Panc1 (cell line): ENCODE measurements around the gene KCNIP4. TPM values are rescaled to one million over a fixed set of nuclear protein-coding genes. Genes with fewer than 3 reads are reported as not detected.

Experiments
- ATAC-seq: fragments of 200-7000 bp; cut with Tn5 transposase; 2 replicates; pipeline ENCODE4 v1.9.1; 2020; ENCODE audit warnings: mild to moderate bottlenecking, moderate library complexity
- BruUV-seq: library from RNA; stranded (reverse); fragments of 400-500 nt; replicated peaks from 2 replicates; lab custom pipeline; 2021; lab: Mats Ljungman, UMichigan
- CTCF ChIA-PET: fragments of 300-600 bp; sonication (Branson Sonifier 250); formaldehyde crosslinking; loops from one replicate; lab custom pipeline; 2022; ENCODE audit warnings: antibody characterized with exemption; lab: Charles Lee
- POLR2A ChIA-PET: fragments of 300-600 bp; sonication (Branson Sonifier 250); formaldehyde crosslinking; loops from one replicate; lab custom pipeline; 2022; ENCODE audit warnings: antibody characterized with exemption; lab: Charles Lee
- DNase-seq: peaks from one replicate; pipeline ENCODE4 v3.0.0-alpha.2; 2010; ENCODE audit warnings: low read depth, low spot score
- H3K27ac ChIP-seq: 2 replicates; pipeline ENCODE4 v1.5.1; 2011; ENCODE audit warnings: mild to moderate bottlenecking, low read length, inconsistent platforms
- H3K27me3 ChIP-seq: fragments of 200-500 bp; sonication (Bioruptor generic); 2 replicates; pipeline ENCODE4 v1.6.0; 2014; ENCODE audit warnings: low read length, inconsistent platforms; ENCODE audit not compliant: control insufficient read depth, insufficient read depth
- H3K36me3 ChIP-seq: fragments of 200-500 bp; sonication (Bioruptor generic); 2 replicates; pipeline ENCODE4 v1.5.1; 2014; ENCODE audit warnings: inconsistent platforms, mild to moderate bottlenecking, low read length, moderate library complexity; ENCODE audit not compliant: control insufficient read depth, insufficient read depth
- H3K4me1 ChIP-seq: 2 replicates; pipeline ENCODE4 v1.5.1; 2011; ENCODE audit warnings: inconsistent platforms, mild to moderate bottlenecking, low read length, moderate library complexity; ENCODE audit not compliant: control insufficient read depth, insufficient read depth
- H3K4me3 ChIP-seq, 2 experiments: 2 replicates each; pipeline ENCODE4 v1.5.1; 2011 to 2012; ENCODE audit warnings: low read depth in 2 of 2, low read length in 2 of 2, mild to moderate bottlenecking in 2 of 2, inconsistent platforms in 1 of 2, moderate library complexity in 1 of 2
- H3K9me3 ChIP-seq: fragments of 200-500 bp; sonication (Bioruptor generic); 2 replicates; pipeline ENCODE4 v1.5.1; 2014; ENCODE audit warnings: low read depth, mild to moderate bottlenecking, inconsistent platforms, low read length, moderate library complexity; ENCODE audit not compliant: control insufficient read depth, insufficient read depth
- POLR2AphosphoS5 ChIP-seq: IDR thresholded peaks from 2 replicates; pipeline ENCODE4 v1.6.1; 2012; ENCODE audit warnings: mild to moderate bottlenecking, low read depth, low read length, moderate library complexity
- SIN3A ChIP-seq: IDR thresholded peaks from 2 replicates; pipeline ENCODE4 v1.6.1; 2012; ENCODE audit warnings: low read depth, mild to moderate bottlenecking, low read length, moderate library complexity, borderline replicate concordance; ENCODE audit not compliant: insufficient read depth
- TCF7L2 ChIP-seq: IDR thresholded peaks from 2 replicates; pipeline ENCODE4 v1.6.1; 2011; ENCODE audit warnings: mild to moderate bottlenecking, low read depth, low read length, inconsistent platforms
- in situ Hi-C: cut with HindIII; loops from 2 replicates; pipeline ENCODE4 v1.10.0; 2016; ENCODE audit warnings: low sequenced_read_pairs, low pct_unique_long_range_greater_than_20kb
- intact Hi-C: fragments of 100-400 bp; cut with micrococcal nuclease; formaldehyde crosslinking; loops from one replicate; pipeline ENCODE4 v1.10.0; 2022; ENCODE audit not compliant: unreplicated experiment
- total RNA-seq: library from RNA; stranded (reverse); gene quantifications from one replicate; pipeline ENCODE4 v1.2.1, GENCODE V29; 2021; ENCODE audit not compliant: unreplicated experiment
- TF ChIP-seq, protein P1 (sequence below): fragments of 450-650 bp; IDR thresholded peaks from 2 replicates; pipeline ENCODE4 v1.5.1; 2017; ENCODE audit warnings: mild to moderate bottlenecking
- TF ChIP-seq, protein P2 (sequence below), 2 experiments: IDR thresholded peaks; 2 replicates each; pipeline ENCODE4 v1.6.1; 2011 to 2012; ENCODE audit warnings: low read depth in 2 of 2, control low read depth in 1 of 2, low read length in 1 of 2, mild to moderate bottlenecking in 1 of 2, moderate library complexity in 1 of 2; ENCODE audit not compliant: insufficient read depth in 1 of 2

KCNIP4 gene
- total RNA-seq, 1 experiment from 2014 or later = not detected

DNA sequence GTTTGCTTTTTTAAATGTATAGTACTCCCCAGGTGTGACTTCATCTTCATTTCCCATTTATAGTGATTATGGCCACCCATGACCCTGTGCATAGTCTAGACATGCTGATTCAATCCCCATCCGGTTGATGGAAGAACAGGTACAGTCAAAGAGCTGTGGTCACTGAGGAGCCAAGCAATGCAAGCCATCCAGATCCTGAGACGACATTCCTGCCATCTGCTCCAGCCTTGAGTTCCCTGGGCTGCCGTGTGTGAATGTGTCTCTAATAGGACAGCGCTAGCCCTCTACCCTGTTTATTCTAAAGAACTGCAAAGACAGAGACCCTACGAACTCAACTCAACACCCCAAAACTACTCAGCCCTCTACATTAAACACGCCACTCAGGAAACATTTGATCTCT lies 1.7 kb downstream of the KCNIP4 start:
- ChIA-PET POLR2A (no interaction called here), CTCF (no interaction called here)
- TF ChIP-seq, protein P1, sequence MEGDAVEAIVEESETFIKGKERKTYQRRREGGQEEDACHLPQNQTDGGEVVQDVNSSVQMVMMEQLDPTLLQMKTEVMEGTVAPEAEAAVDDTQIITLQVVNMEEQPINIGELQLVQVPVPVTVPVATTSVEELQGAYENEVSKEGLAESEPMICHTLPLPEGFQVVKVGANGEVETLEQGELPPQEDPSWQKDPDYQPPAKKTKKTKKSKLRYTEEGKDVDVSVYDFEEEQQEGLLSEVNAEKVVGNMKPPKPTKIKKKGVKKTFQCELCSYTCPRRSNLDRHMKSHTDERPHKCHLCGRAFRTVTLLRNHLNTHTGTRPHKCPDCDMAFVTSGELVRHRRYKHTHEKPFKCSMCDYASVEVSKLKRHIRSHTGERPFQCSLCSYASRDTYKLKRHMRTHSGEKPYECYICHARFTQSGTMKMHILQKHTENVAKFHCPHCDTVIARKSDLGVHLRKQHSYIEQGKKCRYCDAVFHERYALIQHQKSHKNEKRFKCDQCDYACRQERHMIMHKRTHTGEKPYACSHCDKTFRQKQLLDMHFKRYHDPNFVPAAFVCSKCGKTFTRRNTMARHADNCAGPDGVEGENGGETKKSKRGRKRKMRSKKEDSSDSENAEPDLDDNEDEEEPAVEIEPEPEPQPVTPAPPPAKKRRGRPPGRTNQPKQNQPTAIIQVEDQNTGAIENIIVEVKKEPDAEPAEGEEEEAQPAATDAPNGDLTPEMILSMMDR = no peak
- no peak for TF ChIP-seq POLR2AphosphoS5
- TF ChIP-seq, protein P2, sequence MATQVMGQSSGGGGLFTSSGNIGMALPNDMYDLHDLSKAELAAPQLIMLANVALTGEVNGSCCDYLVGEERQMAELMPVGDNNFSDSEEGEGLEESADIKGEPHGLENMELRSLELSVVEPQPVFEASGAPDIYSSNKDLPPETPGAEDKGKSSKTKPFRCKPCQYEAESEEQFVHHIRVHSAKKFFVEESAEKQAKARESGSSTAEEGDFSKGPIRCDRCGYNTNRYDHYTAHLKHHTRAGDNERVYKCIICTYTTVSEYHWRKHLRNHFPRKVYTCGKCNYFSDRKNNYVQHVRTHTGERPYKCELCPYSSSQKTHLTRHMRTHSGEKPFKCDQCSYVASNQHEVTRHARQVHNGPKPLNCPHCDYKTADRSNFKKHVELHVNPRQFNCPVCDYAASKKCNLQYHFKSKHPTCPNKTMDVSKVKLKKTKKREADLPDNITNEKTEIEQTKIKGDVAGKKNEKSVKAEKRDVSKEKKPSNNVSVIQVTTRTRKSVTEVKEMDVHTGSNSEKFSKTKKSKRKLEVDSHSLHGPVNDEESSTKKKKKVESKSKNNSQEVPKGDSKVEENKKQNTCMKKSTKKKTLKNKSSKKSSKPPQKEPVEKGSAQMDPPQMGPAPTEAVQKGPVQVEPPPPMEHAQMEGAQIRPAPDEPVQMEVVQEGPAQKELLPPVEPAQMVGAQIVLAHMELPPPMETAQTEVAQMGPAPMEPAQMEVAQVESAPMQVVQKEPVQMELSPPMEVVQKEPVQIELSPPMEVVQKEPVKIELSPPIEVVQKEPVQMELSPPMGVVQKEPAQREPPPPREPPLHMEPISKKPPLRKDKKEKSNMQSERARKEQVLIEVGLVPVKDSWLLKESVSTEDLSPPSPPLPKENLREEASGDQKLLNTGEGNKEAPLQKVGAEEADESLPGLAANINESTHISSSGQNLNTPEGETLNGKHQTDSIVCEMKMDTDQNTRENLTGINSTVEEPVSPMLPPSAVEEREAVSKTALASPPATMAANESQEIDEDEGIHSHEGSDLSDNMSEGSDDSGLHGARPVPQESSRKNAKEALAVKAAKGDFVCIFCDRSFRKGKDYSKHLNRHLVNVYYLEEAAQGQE (IDR thresholded peaks at IDR 0.05; ENCODE audit: insufficient read depth in 1 of 2, low read depth in 2 of 2, low read length in 1 of 2) = no peak
- no peak for TF ChIP-seq TCF7L2
- TF ChIP-seq SIN3A = no peak
- H3K4me3 ChIP-seq = no peak overlapping the region
- intact Hi-C loops (no loop called here), in situ Hi-C loops (no loop called here)
- no peaks in the 10 kb centered on the region for H3K4me1 ChIP-seq
- no peaks in the 10 kb centered on the region for H3K36me3 ChIP-seq
- no peaks in the 10 kb centered on the region for H3K27me3 ChIP-seq
- ATAC-seq (no peak), DNase-seq (no peak)
- no TSS peak for BruUV-seq
- H3K9me3 ChIP-seq = no peaks in the 10 kb centered on the region
- H3K27ac ChIP-seq = no peak overlapping the region

DNA sequence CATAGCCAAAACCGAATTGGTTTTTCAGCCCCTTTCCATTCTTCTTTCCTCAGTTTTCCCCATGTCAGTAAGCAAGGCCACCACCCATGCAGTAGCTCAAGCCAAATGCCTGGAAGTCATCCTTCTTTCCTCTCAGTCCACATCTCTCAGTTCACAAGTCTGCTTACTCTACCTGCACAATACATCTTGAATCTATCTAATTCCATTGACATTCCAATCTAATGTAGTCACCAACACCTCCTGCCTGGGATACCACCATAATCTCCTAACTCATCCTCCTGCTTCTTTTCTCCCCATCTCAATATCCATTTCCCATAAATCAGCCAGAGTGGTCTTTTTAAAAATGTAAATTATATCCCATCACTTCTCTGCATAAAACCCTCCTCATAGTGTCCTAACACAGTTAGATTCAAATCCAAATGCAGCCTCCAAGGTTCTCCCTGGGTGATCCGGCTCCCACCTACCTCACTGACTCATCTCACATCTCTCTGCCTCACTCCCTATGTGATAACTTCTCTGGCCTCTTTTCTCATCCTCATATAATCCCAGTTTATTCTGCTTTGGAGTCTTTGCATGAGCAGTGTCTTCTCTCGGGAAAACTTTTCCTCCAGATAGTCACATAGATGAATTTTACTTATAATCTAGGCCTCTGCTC lies 26.9 kb downstream of the KCNIP4 start:
- TF ChIP-seq, protein P2 (IDR thresholded peaks at IDR 0.05; ENCODE audit: insufficient read depth in 1 of 2, low read depth in 2 of 2, low read length in 1 of 2) = no peak
- TF ChIP-seq SIN3A (no peak), POLR2AphosphoS5 (no peak), TCF7L2 (no peak)
- TF ChIP-seq, protein P1 = no peak
- no peaks in the 10 kb centered on the region for H3K36me3 ChIP-seq
- DNase-seq (no peak), ATAC-seq (no peak)
- BruUV-seq = no TSS peak
- intact Hi-C loops = no loop called here
- in situ Hi-C loops = no loop called here
- POLR2A ChIA-PET = no interaction called here
- H3K27me3 ChIP-seq = no peaks in the 10 kb centered on the region
- CTCF ChIA-PET = no interaction called here
- no peaks in the 10 kb centered on the region for H3K9me3 ChIP-seq
- no peak overlapping the region for H3K4me3 ChIP-seq
- H3K4me1 ChIP-seq = no peaks in the 10 kb centered on the region
- H3K27ac ChIP-seq = no peak overlapping the region
